Superior temporal gyrus (tissue), 1 donor: ENCODE results near the gene MYO3B.
"Not testable (repeated sequence)": the region's sequence is repeated elsewhere in the genome, so short reads cannot be mapped to it uniquely, and the experiment has no call there.

Experiments
- DNase-seq: peaks from one replicate; pipeline ENCODE4 v3.0.0-alpha.2; 2016; ENCODE audit errors: extremely low spot score

Gene MYO3B

GRCh38 chr2:170340693-170341068, 162.7 kb downstream of the MYO3B start:
- no peak for DNase-seq

- DNase-seq: no peak
These were observed 164.0 kb downstream of the MYO3B start for GRCh38 chr2:170341684-170342623.

GRCh38 chr2:170344663-170345346, 166.9 kb downstream of the MYO3B start:
- no peak for DNase-seq

- DNase-seq: no peak
These were observed 167.7 kb downstream of the MYO3B start for GRCh38 chr2:170345607-170346006.

- DNase-seq: not testable (repeated sequence)
These were observed 171.3 kb downstream of the MYO3B start for GRCh38 chr2:170349269-170349668.

- no peak for DNase-seq
These were observed 173.2 kb downstream of the MYO3B start for GRCh38 chr2:170350929-170351826.

- DNase-seq: no peak
These were observed 175.8 kb downstream of the MYO3B start for GRCh38 chr2:170353723-170354122.

- no peak for DNase-seq
These were observed 176.4 kb downstream of the MYO3B start for GRCh38 chr2:170354388-170354787.

GRCh38 chr2:170354855-170355780, 177.2 kb downstream of the MYO3B start:
- no peak for DNase-seq

- DNase-seq: no peak
These were observed 181.5 kb downstream of the MYO3B start for GRCh38 chr2:170359466-170359865.

GRCh38 chr2:170360546-170361089, 182.7 kb downstream of the MYO3B start:
- no peak for DNase-seq

GRCh38 chr2:170361090-170361936, 183.4 kb downstream of the MYO3B start:
- DNase-seq: peak; percentile 65

- DNase-seq: no peak
These were observed 184.4 kb downstream of the MYO3B start for GRCh38 chr2:170362313-170362870.

GRCh38 chr2:170362871-170363631, 185.1 kb downstream of the MYO3B start:
- no peak for DNase-seq

GRCh38 chr2:170365003-170365402, 187.1 kb downstream of the MYO3B start:
- DNase-seq: no peak

- no peak for DNase-seq
These were observed 187.7 kb downstream of the MYO3B start for GRCh38 chr2:170365686-170366085.

- no peak for DNase-seq
These were observed 190.4 kb downstream of the MYO3B start for GRCh38 chr2:170368370-170368769.

- no peak for DNase-seq
These were observed 191.3 kb downstream of the MYO3B start for GRCh38 chr2:170369228-170369627.
